NCI-H1105 treated with DMSO at 0.1 percent for 48 hours (cell line): ENCODE data around the gene CNRIP1.
"Not testable (repeated sequence)": the region's sequence is repeated elsewhere in the genome, so short reads cannot be mapped to it uniquely, and the experiment has no call there.

Source experiments
- DNase-seq: peaks from one replicate; lab custom pipeline; 2025; lab: John Stamatoyannopoulos, UW

The CNRIP1 gene, protein sequence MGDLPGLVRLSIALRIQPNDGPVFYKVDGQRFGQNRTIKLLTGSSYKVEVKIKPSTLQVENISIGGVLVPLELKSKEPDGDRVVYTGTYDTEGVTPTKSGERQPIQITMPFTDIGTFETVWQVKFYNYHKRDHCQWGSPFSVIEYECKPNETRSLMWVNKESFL

DNA sequence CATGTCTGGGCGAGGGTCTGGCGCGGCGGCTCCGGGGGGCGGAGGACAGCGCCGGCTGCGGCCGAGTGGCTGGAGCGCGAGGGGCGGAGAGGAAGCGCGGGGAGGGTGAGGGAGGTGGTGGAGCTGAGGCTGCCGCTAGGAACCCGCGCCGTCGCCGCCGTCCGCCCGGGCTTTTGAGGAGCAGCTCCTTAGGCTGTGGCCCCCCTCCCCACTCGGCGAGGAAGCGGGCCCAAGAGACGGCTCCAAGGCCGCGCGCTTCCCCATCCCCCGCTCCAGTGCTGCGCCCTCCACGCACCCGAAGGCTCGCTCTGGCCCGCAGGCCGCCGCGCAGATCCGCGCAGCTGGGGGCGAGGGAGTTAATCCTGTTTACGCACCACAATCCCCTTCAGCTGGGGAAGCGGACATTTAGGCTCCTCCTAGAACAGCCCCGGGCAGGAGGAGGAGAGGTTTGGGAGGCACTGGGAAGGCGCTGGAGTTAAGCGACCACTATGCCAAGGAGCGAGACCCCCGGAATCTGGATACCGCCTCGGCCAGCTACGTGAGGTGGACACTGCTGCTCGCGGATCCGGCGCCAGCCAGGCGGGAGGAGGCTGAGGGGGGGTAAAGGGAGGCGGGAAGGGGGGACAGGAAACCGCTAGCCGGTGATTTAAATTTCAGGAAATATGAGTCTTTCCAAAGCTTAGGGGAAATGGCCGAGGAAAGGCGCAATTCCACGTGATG lies at the start of gene CNRIP1:
TSS of gene CNRIP1 (minus strand) at position 552 of the 720 bp plus-strand sequence. CDS start at position 3, 549 bp downstream.
- DNase-seq: peak; percentile 69

- no peak for DNase-seq
These were observed 49.6 kb upstream of the CNRIP1 start for GRCh38 chr2:68369337-68369734.

GRCh38 chr2:68368654-68369336 lies 49.0 kb upstream of the CNRIP1 start:
- DNase-seq: no peak

DNA sequence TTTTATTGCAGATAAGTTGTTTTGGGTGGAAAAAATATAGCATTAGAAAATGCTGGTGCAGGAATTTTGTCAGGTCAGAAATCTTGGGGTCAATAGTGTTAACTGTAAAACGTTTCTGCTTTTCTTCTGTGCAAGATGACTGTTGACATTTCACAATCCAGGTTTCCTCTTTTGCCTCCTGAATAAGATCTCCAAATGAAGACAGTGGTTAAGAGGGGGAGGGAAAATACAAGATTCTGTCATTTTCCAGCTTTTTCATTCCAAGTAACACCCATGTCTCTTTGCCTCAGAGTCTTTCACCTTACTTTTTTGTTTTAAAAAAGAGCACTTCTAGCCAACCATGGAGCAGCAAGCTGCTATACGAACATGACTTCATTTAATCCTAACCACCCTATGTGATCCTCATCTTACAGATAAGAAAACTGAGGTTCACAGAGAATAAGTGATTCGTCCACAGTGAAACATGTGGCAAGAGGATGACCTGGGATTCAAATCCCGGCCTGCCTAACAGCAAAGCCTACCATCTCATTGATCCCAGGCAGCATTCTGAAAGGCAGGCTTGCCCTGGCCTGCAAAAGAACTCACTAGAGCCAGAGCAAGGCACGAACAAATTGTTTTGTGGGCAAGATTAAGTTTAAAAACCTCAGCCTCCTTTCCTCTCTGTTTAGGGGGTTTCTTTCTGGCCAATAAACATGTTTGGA lies 48.4 kb upstream of the CNRIP1 start:
- DNase-seq: no peak

GRCh38 chr2:68366083-68366560 lies 46.4 kb upstream of the CNRIP1 start:
- no peak for DNase-seq

- DNase-seq: no peak
These were observed 45.3 kb upstream of the CNRIP1 start, which contains the start of gene PLEK for GRCh38 chr2:68365087-68365486. Gene PLEK (plus strand): TSS chr2:68365282. CDS start chr2:68365352, 70 bp downstream.

DNA sequence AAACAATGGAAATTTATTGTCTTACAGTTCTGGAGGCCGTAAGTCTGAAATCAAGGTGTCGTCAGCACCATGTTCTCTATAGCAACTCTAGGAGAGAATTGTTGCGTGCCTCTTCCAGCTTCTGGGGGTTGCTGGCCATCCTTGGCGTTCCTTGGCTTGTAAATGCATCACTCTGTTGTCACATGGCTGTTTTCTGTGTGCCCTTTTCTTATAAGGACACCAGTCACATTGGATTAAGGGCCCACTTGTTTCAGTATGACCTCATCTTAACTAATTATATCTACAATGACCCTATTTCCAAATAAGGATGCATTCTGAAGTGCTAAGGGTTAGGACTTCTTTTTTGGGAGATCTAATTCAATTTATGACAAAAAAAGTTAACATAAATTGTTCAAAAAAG lies 44.0 kb upstream of the CNRIP1 start:
- DNase-seq: no peak

- no peak for DNase-seq
These were observed 43.0 kb upstream of the CNRIP1 start for GRCh38 chr2:68362749-68363148.

DNA sequence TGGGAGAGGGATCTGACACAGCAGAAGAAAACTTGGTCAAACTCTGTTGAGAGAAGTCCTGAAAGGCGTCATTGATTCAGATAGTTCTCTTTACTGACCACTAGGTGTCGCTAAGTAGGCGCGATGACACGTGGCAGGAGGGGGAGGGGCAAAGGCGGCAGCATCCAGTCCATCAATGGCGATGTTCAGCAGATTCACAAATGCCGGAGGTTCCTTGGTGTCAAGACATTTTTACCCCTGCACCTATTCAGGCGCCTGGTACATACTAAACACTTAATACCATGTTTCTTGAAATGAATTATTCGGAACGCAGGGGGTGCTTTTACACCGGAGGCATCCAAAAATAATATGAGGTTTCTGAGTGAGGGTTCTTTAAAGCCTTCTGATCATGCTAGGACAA lies 42.3 kb upstream of the CNRIP1 start:
- DNase-seq: no peak

GRCh38 chr2:68359889-68360288 lies 40.1 kb upstream of the CNRIP1 start:
- no peak for DNase-seq

DNA sequence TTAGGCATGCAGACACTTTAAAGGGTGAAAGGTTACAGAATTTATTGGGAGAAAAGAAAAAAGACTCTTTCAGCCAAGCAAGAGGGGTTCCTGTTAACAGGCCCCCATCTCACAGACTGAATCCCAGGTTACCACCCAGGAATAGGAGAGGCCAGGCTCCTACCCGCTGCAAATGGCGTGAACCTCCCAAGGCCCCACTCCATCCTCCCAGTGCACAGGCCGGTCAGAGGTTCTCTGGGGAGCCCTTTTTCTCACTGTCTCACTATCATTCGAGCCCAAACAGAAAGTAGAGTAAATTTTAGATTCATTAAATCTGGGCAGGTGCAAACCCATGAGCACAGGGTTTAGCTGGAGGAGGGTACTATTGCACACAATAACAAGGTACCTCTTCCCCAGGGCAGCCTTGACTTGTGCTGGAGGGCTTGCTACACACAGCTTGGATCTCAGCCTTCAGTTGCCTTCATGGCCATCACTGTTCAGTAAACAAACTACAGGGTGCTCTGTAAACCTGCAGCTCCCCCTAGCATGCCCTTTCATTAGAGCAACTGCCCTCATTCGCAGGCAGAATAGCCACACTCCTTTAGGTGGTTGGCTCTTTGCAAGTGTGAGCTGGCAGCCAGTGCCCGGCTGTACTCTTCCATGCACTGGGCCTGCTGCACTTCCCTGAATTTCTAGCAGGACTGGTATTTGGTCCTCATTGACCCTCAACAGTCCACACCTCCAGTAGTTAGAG lies 38.0 kb upstream of the CNRIP1 start:
- DNase-seq: peak; percentile 25

GRCh38 chr2:68356599-68357239 lies 37.0 kb upstream of the CNRIP1 start:
- DNase-seq: no peak

DNA sequence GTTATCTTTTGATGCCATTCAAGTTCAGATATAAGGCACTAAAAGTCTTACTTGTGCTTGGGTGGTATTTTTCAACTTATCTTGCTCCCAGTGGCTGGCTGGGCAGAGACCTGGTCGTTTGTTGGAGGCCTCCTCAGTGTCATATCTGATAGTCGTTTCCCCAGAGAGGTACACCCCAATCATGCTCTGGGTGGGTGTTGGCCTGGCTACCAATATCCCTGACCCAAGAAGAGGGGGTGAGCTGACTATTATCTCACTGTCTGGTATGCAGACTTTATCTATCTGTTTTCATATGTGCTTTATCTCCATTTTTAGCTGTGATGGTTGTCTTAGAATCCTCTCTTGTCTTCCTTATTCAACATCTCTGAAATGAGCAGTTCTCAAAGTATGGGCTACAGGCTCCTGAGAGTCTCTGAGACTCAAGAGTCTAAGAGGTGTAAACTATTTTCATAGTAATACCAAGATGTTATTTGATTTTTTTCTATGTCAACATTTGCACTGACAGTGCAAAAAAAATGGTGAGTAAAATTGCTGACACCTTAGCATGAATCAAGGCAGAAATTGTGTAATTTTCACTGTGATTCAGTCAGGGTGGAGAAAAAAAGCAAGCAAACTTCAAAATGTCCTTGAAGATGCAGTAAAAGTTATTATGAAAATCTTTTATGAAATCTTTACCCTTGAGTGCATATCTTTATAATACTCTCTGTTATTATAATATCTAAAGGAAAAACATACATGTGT lies 33.1 kb upstream of the CNRIP1 start:
- no peak for DNase-seq

GRCh38 chr2:68351997-68352396 lies 32.2 kb upstream of the CNRIP1 start:
- no peak for DNase-seq

- DNase-seq: not testable (repeated sequence)
These were observed 29.3 kb upstream of the CNRIP1 start for GRCh38 chr2:68349091-68349490.

DNA sequence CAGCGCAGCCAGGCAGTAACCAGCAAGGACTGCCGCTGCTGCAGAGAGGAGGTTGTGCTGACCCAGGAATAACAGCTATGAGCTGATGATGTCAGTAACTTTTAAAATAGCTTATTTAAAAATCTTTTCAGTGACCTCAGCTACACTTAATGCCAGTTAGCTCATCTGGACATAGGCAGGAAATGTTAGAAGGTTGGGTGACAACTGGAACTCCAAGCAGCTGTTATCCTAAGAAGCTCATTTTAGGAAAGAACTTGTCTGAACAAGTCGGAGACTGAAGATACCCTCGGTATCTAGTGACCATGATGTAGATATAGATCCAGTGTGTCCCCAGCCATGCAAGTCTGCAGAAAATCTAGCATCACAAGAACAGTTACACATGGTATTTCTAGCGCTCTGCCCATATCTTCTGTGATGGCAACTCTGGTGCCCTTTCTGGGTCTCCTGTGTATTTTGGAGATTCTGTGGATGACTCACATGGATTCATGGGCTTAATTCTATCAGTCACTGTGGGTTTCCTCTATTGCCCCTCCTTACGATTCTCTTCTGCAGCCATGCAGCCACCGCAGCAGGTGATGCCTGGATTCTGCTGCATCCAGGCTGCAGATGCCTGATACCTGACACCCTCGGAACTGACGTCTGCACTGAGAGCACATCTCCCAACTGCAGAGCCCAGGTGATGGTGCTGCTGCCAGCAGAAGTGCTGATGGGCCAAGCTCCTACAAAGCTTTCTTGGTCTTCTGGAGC lies 25.6 kb upstream of the CNRIP1 start:
- DNase-seq: no peak

DNA sequence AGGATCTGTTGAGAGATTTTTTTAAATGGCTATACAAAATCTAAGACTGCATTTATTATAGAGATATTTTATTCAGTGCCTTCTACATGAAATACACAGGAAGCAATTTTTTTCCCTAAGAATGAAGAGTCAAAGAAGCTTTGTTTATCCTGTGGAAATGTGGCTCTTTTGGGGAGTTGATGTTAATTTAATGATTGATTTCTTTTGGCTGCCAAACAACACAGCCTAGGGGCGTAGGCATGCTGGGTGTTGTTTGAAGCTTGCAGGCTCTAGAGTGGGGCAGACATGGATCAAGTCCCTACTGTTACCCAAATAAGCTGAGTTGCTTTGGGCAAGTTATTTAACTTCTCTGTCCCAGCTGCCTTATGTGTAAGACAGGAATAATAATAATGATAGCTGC lies 24.3 kb upstream of the CNRIP1 start:
- DNase-seq: no peak

GRCh38 chr2:68342470-68342869 lies 22.7 kb upstream of the CNRIP1 start:
- DNase-seq: no peak

DNA sequence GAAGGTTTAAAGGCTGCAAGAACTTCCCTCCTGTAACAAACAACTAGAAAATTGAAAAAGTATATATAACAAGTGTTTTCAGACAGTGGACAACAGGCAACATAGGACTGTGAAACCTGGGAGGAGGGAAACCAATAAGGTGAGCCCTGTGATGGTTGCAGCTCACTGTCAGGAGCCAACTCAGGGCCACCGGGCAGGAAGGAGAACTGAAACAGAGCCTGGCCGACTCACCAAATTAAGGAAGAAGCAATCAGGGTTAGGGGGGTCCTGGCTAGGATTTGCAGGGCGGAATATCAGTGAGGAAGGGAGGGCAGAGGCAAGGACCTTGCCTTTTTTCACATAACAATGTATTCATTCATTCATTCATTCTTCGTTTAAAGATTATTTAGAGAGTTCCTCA lies 21.8 kb upstream of the CNRIP1 start:
- DNase-seq: no peak

DNA sequence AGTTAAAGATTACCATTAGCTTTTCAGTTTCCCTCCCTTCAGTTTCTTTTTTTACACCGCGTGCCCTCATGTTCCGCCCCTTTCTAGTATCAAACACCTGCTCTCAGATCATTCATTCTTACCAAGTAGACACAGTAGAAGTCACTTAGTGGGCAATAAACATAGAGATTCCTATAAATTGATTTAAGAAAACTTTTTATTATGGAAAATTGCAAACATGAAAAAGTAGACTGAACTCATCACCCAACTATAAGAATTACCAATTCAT lies 21.2 kb upstream of the CNRIP1 start:
- DNase-seq: no peak
